Right renal pelvis (tissue), 4 donors: ENCODE data around the gene CFAP161. TPM values are rescaled to one million over a fixed set of nuclear protein-coding genes. Genes with fewer than 3 reads are reported as not detected.

Experiments used
- DNase-seq, 4 donors: peaks; one replicate each; pipeline ENCODE4 v3.0.0-alpha.2; 2013; ENCODE audit warnings: low read depth in 4 of 4, low spot score in 3 of 4, missing footprints in 1 of 4
- polyA plus RNA-seq, 4 donors: library from polyadenylated mRNA; unstranded; fragments of 120-200 nt; gene quantifications; one replicate each; pipeline ENCODE4 v1.2.1, GENCODE V29; 2013; ENCODE audit not compliant: insufficient read length in 4 of 4

The CFAP161 gene, protein sequence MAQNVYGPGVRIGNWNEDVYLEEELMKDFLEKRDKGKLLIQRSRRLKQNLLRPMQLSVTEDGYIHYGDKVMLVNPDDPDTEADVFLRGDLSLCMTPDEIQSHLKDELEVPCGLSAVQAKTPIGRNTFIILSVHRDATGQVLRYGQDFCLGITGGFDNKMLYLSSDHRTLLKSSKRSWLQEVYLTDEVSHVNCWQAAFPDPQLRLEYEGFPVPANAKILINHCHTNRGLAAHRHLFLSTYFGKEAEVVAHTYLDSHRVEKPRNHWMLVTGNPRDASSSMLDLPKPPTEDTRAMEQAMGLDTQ
- polyA plus RNA-seq, result under 1 TPM; 0.24 to 0.66 (median 0.47) TPM

DNA sequence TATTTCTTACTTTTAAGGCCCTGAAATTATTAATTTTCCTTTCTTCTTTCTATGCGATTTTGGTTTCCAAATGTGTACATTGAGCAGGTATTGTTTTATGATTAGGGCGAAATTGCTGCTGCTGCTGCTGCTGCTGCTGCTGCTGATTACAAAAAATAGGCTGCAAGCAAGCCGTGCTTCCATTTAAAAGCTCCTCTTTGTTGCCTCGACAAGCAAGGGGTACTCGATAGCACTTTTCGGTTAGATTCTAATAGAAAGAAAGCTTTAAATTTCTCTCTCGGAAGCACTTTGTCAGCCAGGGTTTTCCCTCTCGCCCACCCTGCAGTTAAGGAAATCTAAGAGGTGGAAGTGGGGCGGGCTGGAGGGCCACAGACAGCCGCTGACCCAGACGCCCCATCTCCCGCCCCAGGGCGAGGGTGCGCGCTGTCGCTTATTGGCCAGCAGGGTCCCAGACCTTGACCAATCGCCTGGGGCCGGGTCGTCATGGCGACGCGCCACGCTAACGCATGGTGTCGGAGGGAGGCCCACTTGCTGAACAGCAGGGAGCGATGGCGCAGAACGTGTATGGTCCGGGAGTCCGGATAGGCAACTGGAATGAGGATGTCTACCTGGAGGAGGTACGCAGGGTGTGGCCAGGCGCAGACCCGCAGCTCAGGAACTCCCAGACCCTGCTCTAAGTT is at the start of gene CFAP161:
CFAP161 (plus strand) TSS at position 489 of the 680 bp plus-strand sequence; CDS start at position 549, 60 bp downstream.
- DNase-seq, result peak; percentile 62 to 71 (median 63)

DNA sequence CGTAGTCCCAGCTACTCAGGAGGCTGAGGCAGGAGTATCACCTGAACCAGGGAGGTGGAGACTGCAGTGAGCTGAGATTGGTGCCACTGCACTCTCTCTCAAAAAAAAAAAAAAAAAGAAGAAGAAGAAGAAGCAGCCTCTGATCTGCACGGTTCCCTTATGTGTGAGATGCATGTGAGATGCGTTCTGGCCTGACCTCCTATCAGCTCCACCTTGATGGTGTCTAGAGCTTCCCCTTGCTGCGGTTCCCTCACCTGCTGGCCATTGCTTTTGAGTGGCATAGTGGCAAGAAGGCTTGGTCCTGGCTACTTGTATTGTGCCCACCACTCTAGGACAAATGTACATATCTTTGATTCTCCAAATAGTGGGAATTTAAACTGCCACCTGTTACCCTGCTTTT is 49.4 kb upstream of the CFAP161 start:
- DNase-seq, result no peak

DNA sequence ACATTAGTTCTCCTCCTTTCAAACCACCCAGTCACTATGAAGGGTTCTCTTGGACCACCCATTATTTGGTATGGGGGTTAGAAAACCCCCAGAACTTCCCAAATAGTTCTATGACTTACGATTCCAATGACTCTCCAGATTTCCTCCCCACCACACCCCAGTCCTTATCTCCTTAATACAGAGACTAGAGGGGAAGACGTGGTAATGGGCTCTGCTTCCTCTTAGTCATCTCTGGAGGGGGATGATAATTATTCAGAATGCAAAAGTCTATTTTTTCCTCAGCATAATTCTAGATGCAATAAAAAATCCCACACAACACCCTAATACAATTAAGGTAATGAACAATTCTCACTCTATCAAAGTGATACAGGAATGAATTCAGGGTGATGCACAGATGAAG is 48.9 kb upstream of the CFAP161 start:
- DNase-seq, result no peak

DNA sequence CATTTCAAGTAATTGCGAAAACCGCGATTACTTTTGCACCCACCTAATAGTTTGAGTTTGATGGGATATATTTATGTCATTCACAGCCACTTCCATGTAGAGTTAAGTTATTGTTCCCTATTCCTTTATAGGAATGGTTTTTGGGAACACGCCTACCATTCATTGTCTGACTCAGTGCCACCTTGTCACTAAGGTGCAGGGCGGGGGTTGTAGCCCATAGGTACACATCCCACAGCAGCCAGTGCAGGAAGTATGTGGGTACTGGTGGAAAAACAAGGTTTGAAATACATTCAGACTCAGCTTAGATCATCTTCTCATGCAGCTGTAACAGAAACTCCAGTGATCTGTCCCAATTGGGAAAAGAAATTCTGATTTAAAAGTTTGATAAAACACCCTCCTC is 48.2 kb upstream of the CFAP161 start:
- no peak for DNase-seq

DNA sequence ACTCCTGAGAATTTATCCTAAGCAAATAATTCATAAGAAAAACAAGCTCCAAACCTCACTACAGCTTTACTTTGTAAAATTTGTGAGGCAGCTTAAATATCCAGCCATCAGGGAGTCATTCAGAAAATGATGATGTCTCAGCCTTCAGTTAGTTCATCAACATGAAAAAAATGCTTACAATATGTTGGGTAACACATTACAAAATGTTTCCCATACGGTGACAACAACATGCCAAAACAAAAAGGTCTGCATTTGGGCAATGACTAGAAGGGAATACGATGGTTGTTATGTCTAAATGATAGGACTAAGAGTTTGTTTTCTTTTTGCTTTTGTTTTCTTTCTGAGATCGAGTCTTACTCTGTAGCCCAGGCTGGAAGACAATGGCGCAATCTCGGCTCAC is 47.0 kb upstream of the CFAP161 start:
- no peak for DNase-seq

DNA sequence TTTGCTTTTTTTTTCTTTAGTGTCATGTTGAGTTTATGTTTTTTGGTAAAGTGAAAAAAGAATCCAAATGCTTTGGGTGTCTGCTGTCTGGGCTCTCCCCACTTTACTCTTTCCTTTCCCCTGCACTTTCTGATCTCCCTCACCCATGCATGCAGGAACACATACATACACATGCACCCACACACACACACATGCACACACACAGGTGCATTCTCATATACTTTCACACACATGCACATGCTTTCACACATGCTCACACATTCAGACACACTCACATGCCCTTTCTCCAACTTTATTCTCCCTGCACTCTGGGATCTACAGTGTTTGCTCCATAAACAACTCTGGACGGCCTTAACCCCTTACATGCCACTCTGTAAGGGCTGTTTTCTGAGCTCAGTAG is 46.4 kb upstream of the CFAP161 start:
- DNase-seq, result no peak

DNA sequence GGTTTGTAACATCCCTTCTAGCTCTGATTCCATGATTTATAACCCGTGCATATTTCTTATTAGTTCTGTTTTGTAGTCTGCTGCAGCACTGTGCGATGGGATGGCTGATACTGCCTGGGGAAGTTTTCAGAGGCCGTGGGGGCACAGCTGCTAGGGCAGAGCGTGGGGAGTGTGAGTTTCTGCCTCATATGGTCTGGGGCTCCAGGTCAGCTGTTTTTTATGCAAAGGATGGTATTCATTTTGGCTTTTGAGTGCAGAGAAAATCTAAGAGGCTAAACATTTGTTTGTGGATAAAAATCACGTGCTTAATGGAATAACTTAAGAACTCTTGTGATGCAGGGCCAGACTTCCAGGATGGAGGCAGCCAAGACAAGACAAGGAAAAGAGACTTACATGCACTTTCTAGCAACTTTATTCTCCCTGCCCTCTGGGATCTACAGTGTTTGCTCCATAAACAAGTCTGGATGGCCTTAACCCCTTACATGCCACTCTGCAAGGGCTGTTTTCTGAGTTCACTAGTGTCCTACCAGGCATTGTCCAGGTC is 45.5 kb upstream of the CFAP161 start:
- no peak for DNase-seq

DNA sequence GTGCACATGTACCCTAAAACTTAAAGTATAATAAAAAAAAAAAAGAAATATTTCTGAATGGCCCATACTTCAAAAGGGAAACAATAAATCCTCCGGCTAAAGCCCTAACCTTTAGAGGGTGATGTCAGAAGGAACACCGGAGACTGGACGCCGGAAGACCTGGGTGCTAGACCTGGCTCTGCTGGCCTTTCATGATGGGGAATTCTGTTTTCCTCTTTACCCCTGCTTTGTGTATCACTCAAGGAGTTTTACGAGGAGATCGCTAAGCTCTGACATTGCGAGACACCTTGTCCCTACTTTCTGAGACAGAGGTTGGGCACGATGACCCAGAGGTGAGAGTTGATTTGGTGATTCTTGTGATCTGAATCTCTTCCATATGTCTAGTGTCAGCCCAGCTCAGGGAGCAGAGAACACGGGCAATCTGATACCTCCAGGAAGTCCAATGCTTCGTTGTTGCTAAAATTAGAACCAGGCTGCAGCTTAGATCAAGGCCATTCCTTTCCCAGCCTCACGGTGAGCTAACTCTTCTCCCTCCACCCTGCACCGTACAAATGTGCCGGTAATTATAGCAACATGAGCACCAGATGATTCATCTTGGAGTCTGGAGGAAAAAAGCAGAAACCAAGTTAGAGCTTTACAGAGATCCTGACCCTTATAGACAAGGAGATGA is 42.0 kb upstream of the CFAP161 start:
- DNase-seq, result no peak

DNA sequence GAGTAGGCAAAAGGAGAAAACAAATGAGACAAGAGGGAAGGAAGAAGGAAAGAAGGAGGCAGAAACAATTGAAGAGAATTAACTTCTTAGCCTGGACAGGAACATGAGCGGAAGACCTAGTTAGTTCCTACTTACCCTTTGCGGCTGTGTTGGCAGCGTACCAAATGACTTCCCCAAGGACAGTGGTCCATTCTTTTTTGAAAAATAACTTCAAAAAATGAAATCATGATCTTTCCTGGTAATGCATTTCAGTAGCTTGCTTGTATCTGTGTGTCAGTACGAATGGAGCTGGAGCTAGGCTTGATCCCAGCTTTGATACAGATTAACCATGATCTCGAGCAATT is 41.5 kb upstream of the CFAP161 start:
- no peak for DNase-seq

DNA sequence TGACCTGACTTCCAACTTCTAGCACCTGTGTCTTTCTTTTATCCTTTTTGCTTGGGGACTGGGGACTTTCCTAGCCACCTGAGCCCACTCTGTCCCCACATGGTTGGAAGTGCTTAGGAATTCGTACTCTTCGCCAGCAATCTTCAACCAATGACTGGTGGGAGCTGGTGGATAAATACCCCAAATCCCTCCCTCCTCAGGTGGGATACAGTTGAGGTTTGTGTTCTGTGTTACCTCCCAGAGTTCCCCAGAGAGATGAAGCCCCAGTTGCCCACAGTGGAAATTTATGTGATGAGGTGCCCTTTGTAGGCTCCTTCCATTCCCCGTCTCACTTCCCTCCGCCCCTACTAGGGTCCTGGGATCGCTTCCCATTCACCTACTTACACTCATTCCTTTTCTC is 40.1 kb upstream of the CFAP161 start:
- DNase-seq, result no peak

DNA sequence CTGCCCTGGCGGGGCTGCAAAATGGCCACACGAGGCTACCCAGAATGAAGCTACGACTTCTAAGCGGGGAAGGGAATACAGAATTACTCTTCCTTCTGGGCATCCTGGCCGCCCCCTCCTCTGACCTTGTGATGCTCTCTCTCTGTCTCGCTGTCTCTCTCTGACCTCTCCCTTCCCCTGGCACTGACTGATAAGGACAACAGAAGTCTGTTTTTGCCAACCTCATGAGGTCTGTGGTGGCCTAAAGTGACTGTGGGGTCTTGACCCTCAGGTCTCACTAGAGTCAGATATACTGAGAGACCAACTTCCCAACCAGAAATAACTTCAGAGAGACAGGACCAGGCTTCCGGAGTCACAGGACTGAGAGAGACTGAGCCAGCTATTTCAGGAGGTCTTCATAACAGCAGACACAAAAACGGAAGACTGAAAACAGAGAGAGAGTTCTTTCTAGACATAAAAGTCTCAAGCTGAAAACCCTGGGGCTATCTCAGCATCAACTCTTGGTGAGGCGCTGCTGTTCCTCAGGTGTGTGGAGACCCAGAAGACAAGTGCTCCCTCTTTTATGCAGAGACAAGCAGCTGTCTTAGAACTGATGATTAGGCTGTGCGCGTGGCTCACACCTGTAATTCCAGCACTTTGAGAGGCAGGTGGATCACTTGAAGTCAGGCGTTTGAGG is 38.2 kb upstream of the CFAP161 start:
- no peak for DNase-seq

DNA sequence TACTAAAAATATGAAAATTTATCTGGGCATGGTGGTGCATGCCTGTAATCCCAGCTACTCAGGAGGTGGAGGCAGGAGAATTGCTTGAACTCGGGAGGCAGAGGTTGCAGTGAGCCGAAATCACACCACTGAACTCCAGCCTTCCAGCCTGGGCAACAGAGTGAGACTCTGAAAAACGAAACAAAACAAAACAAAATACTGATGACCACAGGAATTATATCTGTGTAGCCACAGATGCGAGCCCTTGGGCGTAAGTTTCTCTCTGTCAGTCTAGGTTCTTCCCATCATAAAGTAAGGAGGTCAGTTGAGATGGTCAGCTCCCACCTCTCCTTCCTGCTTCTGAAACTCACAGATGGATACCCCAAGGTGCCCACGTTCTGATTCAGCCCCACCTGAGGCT is 37.7 kb upstream of the CFAP161 start:
- no peak for DNase-seq

DNA sequence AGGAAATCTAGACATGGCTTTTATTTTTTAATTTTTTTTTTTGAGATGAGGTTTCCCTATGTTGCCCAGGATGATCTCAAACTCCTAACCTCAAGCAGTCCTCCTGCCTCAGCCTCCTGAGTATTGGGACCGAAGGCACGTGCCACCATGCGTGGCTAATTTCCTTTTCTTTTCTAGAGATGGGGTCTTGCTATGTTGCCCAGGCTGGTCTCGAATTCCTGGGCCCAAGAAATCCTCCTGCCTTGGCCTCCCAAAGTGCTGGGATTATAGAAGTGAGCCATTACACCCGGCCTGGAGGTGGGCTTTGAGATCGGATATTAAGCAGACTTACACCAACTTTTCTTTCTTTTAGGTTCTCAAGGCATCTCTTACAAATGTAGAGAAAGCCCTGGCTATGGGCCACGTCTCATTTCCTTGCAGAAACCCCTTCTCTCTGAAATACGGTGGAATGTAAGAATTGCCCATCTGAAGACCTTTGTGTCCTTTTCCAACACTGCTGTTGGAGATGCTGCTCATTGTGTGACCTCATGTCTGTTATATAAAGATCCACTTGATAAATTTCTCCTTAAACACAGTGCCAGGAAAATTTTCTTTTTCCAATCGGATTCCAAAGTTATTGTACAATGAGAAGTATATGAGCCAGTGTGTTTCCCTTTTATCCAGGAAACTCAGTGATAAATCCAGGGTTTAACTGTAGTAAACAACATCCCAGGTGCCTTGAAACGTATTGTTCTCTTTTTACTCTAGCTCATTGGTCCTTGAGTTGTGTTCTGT is 36.8 kb upstream of the CFAP161 start:
- no peak for DNase-seq

DNA sequence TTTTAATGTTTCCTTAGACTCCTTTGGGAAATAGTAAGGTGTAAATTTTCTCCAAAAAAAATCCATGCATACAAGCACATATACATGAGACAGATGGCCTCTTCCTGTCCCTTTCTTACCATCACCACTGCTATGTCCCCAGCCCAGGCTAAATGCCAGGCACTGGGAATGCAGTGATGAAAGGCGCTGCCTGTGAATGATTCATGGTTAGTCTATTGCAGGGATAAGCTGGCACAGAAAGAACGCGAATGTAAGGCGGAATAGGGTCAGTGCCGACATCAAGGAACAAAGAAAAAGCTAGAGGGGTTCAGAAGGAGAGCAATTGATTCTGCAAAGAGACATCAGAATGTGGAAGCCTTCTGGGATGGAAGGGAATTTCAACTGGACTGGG is 36.2 kb upstream of the CFAP161 start:
- DNase-seq, result no peak

DNA sequence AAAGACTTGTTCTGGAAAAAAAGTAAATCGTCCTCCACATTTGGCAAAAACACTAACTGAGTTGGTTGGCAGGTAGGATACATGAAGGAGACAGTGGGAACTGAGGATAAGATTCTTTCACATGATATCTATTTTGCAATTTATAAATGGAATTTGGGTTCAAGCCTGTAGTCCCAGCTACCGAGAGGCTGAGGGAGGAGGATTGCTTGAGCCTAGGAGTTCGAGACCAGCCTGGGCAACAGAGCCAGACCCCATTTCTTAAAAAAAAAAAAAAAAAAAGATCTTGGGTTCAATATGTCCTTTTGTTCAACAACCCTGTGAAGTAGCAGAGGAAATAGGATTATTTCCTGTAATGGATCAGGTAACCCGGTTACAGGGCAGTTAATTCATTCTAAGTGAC is 35.7 kb upstream of the CFAP161 start:
- no peak for DNase-seq

DNA sequence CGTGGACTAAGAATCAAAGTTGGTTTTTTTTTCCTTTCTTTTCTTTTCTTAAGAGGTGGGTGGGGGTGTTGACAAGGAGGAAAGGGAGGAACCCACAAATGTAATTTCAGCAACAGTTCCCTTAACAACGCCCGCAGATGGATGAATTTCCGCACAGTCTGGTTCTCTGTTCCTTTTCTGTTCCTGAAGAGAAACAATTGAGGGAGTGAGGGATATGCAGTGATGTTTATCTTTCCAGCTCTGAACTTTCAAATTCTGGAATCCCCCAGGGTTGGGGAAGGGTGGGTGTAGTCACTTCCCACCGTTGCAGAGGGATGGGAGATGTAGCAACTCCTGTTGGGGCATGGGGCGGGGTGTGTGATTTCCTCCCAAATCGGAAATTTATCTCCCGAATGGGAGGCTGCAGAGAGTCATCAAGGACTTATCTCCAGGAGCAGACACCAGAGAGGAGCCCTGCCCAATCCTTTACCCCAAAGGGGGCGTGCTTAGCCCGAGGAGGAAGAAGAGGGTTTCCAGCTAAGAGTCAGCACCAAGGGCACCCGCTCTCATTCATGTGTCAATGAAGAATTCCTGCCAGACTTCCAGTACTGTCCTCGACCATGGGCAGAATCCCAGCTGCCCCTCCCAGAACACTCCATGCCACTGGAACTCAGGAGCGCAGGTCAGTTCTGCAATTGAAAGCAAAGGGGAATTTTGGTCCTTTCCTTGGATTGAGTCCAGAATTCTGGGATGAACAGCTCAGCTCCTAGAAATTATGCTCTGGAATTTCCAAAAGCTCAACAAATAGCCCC is 35.0 kb upstream of the CFAP161 start:
- no peak for DNase-seq

DNA sequence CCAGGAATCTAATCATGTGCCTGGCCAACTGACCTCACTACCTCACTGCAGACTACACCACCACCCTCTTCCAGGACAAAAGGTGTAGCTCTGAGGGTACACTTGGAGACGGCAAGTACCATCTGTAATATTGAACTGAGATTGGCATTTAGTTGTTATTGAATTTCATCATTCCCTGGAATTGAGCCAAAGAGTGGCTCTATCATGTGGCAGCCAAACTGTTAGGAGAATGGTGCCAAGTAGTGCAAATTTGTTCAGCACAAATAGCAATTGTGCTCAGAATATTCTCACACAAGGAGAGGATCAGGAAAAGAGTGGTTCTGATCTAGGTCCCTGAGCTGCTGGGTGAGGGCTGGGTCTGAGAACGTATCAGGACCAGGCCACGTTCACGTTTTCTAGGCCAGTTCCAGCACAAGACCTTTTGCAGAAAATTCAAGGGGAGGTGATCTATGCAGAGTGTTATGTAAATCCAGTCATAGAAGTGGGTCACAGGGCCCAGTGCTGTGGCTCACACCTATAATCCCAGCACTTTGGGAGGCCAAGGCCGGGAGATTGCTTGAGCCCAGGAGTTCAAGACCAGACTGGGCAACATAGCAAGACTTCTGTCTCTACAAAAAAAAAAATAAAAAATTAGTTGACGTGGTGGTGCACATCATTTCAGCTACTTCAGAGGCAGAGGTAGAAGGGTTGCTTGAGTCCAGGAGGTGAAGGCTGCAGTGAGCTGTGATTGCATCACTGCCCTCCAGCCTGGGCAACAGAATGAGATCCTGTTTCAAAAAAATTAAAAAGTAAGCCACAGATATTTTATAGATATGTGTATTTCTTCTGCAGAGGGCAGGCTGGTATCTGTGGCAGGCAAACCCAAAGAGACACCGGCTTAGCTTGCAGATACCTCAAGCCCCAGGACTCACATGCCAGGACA is 31.9 kb upstream of the CFAP161 start:
- DNase-seq, result no peak

DNA sequence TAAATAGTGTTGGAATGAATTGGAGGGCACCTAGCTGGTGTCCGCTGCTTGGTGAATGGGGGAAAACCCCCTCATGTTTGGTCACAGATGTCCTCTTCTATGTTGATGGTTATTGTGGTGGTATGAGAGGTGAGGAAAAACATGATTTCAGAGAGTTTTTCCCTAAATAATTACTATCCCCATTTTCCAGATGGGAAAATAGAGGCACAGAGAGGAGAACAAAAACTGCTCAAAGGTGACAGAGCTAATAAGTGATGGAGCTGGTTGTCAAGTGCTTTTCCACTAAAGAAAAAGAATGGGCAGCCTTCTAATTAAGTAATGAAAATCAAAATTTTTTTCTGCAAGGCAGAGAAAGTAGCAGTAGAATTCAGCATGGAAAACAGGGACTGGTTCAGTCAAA is 30.2 kb upstream of the CFAP161 start:
- DNase-seq, result no peak
